K562 (cell line): ENCODE results near the gene ANO1.

Experiments used
- CBFA2T3 ChIP-seq: fragments of 450-650 bp; IDR thresholded peaks from 2 replicates; pipeline ENCODE4 v1.6.1; 2017
- HDAC8 ChIP-seq: fragments of 450-650 bp; IDR thresholded peaks from 2 replicates; pipeline ENCODE4 v1.6.1; 2016; ENCODE audit warnings: mild to moderate bottlenecking, missing genetic modification characterization, moderate library complexity, missing compliant biosample characterization
- POLR2A ChIP-seq: fragments of 450-650 bp; conservative IDR thresholded peaks from 2 replicates; pipeline ENCODE4 v1.6.1; 2016
- POLR2AphosphoS5 ChIP-seq: IDR thresholded peaks from 2 replicates; pipeline ENCODE4 v1.6.1; 2011; ENCODE audit warnings: mild to moderate bottlenecking, low read depth, low read length, moderate library complexity; ENCODE audit not compliant: control insufficient read depth, insufficient read depth
- RAD51 ChIP-seq: fragments of 450-650 bp; IDR thresholded peaks from 2 replicates; pipeline ENCODE4 v1.7.1; 2016; ENCODE audit warnings: low read depth, mild to moderate bottlenecking, borderline replicate concordance
- SIX5 ChIP-seq, 2 experiments: IDR thresholded peaks; 2 replicates each; pipeline ENCODE4 v1.6.1; 2011; ENCODE audit warnings: low read length in 2 of 2, borderline replicate concordance in 1 of 2, low read depth in 1 of 2, mild to moderate bottlenecking in 1 of 2, moderate library complexity in 1 of 2; ENCODE audit not compliant: insufficient read depth in 1 of 2
- TBL1XR1 ChIP-seq, 2 experiments: IDR thresholded peaks; 2 replicates each; pipeline ENCODE4 v1.6.1; 2012; ENCODE audit warnings: improper control_type of control experiment in 2 of 2, low read length in 2 of 2, mild to moderate bottlenecking in 1 of 2
- YY1 ChIP-seq, 3 experiments: IDR thresholded peaks; 2 replicates each; pipeline ENCODE4 v1.6.1; 2011; ENCODE audit warnings: low read length in 2 of 3, mild to moderate bottlenecking in 2 of 3, moderate library complexity in 2 of 3, borderline replicate concordance in 1 of 3, control low read depth in 1 of 3, low read depth in 1 of 3; ENCODE audit not compliant: insufficient read depth in 3 of 3, insufficient replicate concordance in 2 of 3, control insufficient read depth in 1 of 3, insufficient read length in 1 of 3; ENCODE audit errors: extremely low read depth in 1 of 3
- ZBTB8A ChIP-seq: fragments of 450-650 bp; IDR thresholded peaks from 2 replicates; pipeline ENCODE4 v1.6.1; 2018; ENCODE audit warnings: mild to moderate bottlenecking, moderate library complexity; ENCODE audit not compliant: partially characterized antibody
- ZNF561 ChIP-seq: fragments of 450-650 bp; formaldehyde crosslinking; conservative IDR thresholded peaks from 2 replicates; pipeline ENCODE4 v1.4.0; 2020; ENCODE audit warnings: mild to moderate bottlenecking, moderate library complexity
- ZNF696 ChIP-seq: fragments of 250-450 bp; sonication (Bioruptor Pico); conservative IDR thresholded peaks from 2 replicates; pipeline ENCODE4 v1.4.0; 2020; ENCODE audit warnings: mild to moderate bottlenecking, moderate library complexity
- TF ChIP-seq, protein P1 (sequence below), 3 experiments: IDR thresholded peaks in 2 of 3; conservative IDR thresholded peaks in 1 of 3; 2 replicates each; pipeline ENCODE4 v1.5.1; 2011 to 2012; ENCODE audit warnings: low read length in 3 of 3, mild to moderate bottlenecking in 3 of 3, control low read depth in 2 of 3, improper control_type of control experiment in 1 of 3, inconsistent platforms in 1 of 3, low read depth in 1 of 3, mixed read lengths in 1 of 3, moderate library complexity in 1 of 3; ENCODE audit not compliant: insufficient read depth in 2 of 3
- TF ChIP-seq, protein P2 (sequence below): sonication (generic); formaldehyde crosslinking; IDR thresholded peaks from 2 replicates; pipeline ENCODE4 v1.8.1; 2023; ENCODE audit warnings: mild to moderate bottlenecking, missing genetic modification reagents
- TF ChIP-seq, protein P3 (sequence below), 3 experiments: fragments of 200-800 bp in 1 of 3; sonication (Bioruptor generic) in 1 of 3; sonication (generic) in 1 of 3; formaldehyde crosslinking in 1 of 3; IDR thresholded peaks; 2 replicates each; pipeline versions ENCODE4 v1.6.1 to v1.8.0; 2016 to 2022; ENCODE audit warnings: mild to moderate bottlenecking in 2 of 3, missing compliant biosample characterization in 2 of 3, missing genetic modification characterization in 2 of 3, missing genetic modification reagents in 1 of 3

DNA sequence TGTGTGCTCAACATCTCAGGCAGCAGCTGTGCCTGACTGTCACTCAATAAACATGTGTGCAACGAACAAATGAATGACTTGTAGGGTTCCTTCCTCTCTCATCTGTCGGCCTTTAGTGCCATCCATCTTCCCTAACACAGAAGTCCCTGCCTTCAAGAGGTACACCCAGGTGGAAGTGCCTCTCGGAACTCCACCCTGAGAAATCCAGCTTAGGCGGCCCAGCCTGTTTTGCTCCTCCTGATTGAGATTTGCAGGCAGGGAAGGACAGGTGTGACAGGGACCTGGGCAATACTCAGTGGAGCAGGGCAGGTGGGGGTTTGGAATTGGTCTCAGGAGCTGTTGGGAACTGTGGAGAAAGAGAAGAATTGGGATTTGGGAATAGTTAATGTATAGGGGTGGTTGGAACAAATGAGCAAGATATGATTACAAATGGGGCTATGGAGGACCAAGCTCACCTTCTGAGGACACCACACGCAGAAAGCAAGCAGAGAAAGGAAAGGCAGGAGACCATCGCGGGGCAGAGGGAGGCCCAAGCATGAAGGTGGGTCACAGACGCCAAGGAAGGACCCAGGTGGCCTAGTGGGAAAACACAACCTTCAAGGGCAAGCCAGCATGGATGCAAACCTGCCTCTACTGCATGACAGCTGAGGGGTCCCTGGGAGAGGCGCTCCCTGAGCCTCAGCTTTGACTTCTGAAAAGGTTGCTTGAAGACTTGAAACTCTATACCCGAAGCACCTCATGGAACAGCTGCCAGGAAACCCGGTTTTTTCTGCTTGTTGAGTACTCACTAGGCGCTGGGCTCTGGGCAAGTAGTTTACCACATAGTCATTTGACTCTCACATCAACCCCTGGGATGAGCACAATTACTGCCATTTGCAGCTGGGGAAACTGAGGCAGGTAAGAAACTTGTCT, 40.9 kb upstream of the ANO1 start:
- TF ChIP-seq SIX5 (IDR thresholded peaks at IDR 0.05; ENCODE audit: borderline replicate concordance in 1 of 2, insufficient read depth in 1 of 2, low read depth in 1 of 2, low read length in 2 of 2) = no peak
- TF ChIP-seq, protein P1, sequence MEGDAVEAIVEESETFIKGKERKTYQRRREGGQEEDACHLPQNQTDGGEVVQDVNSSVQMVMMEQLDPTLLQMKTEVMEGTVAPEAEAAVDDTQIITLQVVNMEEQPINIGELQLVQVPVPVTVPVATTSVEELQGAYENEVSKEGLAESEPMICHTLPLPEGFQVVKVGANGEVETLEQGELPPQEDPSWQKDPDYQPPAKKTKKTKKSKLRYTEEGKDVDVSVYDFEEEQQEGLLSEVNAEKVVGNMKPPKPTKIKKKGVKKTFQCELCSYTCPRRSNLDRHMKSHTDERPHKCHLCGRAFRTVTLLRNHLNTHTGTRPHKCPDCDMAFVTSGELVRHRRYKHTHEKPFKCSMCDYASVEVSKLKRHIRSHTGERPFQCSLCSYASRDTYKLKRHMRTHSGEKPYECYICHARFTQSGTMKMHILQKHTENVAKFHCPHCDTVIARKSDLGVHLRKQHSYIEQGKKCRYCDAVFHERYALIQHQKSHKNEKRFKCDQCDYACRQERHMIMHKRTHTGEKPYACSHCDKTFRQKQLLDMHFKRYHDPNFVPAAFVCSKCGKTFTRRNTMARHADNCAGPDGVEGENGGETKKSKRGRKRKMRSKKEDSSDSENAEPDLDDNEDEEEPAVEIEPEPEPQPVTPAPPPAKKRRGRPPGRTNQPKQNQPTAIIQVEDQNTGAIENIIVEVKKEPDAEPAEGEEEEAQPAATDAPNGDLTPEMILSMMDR (IDR thresholded peaks at IDR 0.05 in 2 of 3, conservative IDR thresholded peaks at IDR 0.05 in 1 of 3; ENCODE audit: insufficient read depth in 2 of 3, low read depth in 1 of 3, low read length in 3 of 3) = no peak
- no peak for TF ChIP-seq TBL1XR1 (IDR thresholded peaks at IDR 0.05; ENCODE audit: low read length in 2 of 2)
- TF ChIP-seq, protein P2, sequence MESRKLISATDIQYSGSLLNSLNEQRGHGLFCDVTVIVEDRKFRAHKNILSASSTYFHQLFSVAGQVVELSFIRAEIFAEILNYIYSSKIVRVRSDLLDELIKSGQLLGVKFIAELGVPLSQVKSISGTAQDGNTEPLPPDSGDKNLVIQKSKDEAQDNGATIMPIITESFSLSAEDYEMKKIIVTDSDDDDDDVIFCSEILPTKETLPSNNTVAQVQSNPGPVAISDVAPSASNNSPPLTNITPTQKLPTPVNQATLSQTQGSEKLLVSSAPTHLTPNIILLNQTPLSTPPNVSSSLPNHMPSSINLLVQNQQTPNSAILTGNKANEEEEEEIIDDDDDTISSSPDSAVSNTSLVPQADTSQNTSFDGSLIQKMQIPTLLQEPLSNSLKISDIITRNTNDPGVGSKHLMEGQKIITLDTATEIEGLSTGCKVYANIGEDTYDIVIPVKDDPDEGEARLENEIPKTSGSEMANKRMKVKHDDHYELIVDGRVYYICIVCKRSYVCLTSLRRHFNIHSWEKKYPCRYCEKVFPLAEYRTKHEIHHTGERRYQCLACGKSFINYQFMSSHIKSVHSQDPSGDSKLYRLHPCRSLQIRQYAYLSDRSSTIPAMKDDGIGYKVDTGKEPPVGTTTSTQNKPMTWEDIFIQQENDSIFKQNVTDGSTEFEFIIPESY (CRISPR knock-in tag) = no peak
- TF ChIP-seq POLR2AphosphoS5 = no peak
- no peak for TF ChIP-seq RAD51
- TF ChIP-seq YY1 (IDR thresholded peaks at IDR 0.05; ENCODE audit: borderline replicate concordance in 1 of 3, control insufficient read depth in 1 of 3, extremely low read depth in 1 of 3, insufficient read depth in 3 of 3, insufficient read length in 1 of 3, insufficient replicate concordance in 2 of 3, low read depth in 1 of 3, low read length in 2 of 3) = no peak
- no peak for TF ChIP-seq POLR2A
- TF ChIP-seq HDAC8 = no peak
- TF ChIP-seq ZNF561 (CRISPR knock-in tag) = no peak
- TF ChIP-seq ZNF696 = no peak
- TF ChIP-seq CBFA2T3 = no peak
- no peak for TF ChIP-seq ZBTB8A
- TF ChIP-seq, protein P3, sequence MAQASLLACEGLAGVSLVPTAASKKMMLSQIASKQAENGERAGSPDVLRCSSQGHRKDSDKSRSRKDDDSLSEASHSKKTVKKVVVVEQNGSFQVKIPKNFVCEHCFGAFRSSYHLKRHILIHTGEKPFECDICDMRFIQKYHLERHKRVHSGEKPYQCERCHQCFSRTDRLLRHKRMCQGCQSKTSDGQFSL (CRISPR knock-in tag; IDR thresholded peaks at IDR 0.05) = no peak
- TF ChIP-seq, protein P3 (tag; IDR thresholded peaks at IDR 0.05) = no peak
